Stimulated activated naive CD8-positive, alpha-beta T cell treated with anti-CD3 and anti-CD28 coated beads, Interleukin-15, amount 100 ng/mL, for 72 hours (primary cell): ENCODE measurements around the gene BPGM.

Experiments
- ATAC-seq: fragments of 150-1000 bp; cut with Tn5 transposase; 2 replicates; pipeline ENCODE4 v1.10.0; 2021; ENCODE audit warnings: mild to moderate bottlenecking, moderate library complexity
- DNase-seq, 2 donors: peaks; one replicate each; pipeline ENCODE4 v3.0.0; 2021 to 2022
- H3K27ac Mint-ChIP-seq, 2 donors: one replicate each; pipeline ENCODE4 v1.8.0; 2022; ENCODE audit warnings: mild to moderate bottlenecking in 2 of 2, mixed read lengths in 2 of 2, moderate library complexity in 2 of 2
- H3K27me3 Mint-ChIP-seq: one replicate; pipeline ENCODE4 v1.8.0; 2022; ENCODE audit warnings: mixed read lengths
- H3K4me1 Mint-ChIP-seq: one replicate; pipeline ENCODE4 v1.8.0; 2022; ENCODE audit warnings: mild to moderate bottlenecking, mixed read lengths
- H3K4me3 Mint-ChIP-seq, 2 donors: one replicate each; pipeline ENCODE4 v1.8.0; 2022; ENCODE audit warnings: mild to moderate bottlenecking in 2 of 2, mixed read lengths in 2 of 2, moderate library complexity in 1 of 2
- H3K9me3 Mint-ChIP-seq, 2 donors: one replicate each; pipeline ENCODE4 v1.8.0; 2022; ENCODE audit warnings: mixed read lengths in 2 of 2

The BPGM gene

DNA sequence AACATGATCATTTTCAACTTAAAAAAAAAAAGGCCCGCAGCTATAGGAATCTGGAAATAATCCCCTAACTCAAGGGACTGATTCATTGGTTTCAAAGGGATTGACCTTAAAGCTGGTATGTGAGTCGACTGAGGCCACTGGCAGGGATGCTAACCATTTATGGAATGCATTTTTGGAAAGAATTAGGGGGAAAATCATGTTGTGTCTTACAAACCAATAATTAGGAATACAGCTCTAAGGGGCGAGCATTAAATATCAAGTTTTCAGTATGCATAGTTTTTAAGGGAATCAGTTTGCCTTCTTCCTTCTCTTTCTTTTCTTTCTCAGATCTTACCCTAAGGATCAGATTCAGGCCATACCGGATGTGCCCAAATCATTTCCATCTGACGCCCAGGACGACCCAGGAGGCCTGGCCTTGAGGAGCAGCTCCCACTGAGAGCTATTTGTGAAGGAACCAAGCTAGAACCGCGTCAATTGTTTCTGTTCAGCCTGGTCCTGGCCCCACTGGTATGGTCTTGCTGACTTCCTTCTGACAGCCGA is 48.7 kb downstream of the BPGM start:
- Mint-ChIP-seq H3K27ac (no peak overlapping the region), H3K4me1 (peaks cover 31% of the 10 kb centered on the region), H3K9me3 (no peaks in the 10 kb centered on the region), H3K27me3 (no peaks in the 10 kb centered on the region), H3K4me3 (no peak overlapping the region)
- ATAC-seq (no peak), DNase-seq (no peak)

DNA sequence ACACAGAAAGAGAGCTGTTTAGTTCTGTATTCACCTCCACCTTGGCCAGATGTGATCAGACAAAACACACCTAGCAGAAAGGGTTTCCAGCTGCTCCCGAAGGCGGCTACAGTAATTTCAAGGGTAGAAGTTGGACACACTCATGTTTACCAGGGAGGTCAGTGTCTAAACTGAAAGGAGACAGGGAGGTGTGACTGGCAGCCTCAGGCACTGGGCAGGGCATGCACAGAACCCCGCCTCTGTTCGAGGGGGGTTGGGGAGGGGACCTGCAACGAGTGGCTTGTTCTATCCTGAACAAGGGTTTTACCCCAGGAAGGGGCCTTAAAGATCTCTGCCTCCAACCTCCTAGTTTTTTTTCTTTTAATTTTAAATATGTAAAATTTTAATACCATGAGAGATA is 49.6 kb downstream of the BPGM start:
- ATAC-seq (no peak), DNase-seq (no peak)
- H3K27ac Mint-ChIP-seq, result no peak overlapping the region
- H3K27me3 Mint-ChIP-seq, result no peaks in the 10 kb centered on the region
- no peak overlapping the region for H3K4me3 Mint-ChIP-seq
- no peaks in the 10 kb centered on the region for H3K9me3 Mint-ChIP-seq
- H3K4me1 Mint-ChIP-seq, result peaks cover 29% of the 10 kb centered on the region

DNA sequence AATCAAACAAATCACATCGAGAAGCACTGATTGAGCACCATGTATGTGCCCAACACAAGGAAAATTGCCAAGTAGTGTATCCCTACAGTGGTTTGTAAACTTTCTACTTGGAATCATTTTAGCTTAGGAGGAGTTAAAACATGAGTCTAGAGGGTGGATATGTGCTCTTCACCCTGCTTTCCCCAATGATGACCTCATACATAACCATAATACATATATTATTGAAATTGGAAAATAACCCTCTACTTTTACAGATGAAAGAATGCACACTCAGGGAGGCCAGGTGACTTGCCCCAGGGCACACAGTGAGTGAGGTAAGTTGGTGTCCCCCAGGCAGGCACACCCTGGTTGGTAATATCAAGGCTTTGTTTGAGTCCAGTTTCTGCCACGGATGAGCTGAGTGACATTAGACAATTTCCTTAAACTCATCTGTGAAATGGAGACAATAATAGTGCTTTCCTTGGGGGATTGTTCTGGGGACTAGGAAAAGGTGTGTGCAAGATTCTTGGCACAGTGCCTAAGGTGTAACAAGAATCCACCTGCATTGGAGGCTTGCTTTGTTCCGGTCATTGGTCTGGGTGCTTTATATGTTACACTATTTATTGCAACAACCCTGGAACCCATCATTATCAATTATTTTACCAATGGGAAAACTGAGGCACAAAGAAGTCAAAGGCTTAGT is 50.7 kb downstream of the BPGM start:
- Mint-ChIP-seq H3K27me3 (no peaks in the 10 kb centered on the region), H3K4me3 (no peak overlapping the region), H3K27ac (no peak overlapping the region), H3K4me1 (peaks cover 18% of the 10 kb centered on the region), H3K9me3 (no peaks in the 10 kb centered on the region)
- DNase-seq (no peak), ATAC-seq (no peak)

DNA sequence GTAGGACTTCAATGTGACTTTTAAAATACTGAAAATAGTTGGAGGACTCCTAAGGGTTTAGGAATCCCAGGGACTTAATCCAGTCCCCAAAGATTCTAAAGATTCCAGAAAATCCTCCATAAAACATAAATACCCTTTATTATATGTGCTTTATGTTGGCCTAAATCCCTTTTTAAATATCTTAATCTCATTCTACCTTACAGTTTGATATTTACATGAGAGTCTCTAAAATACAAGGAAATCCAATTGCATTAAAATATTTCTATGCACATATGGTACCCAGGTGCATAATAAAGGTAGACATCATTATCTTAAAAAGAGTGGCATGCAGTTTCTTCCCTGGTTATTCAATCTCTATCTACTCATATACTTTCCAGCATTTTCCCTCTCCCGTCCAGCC is 51.8 kb downstream of the BPGM start:
- ATAC-seq (no peak), DNase-seq (no peak)
- no peaks in the 10 kb centered on the region for H3K9me3 Mint-ChIP-seq
- H3K4me3 Mint-ChIP-seq, result no peak overlapping the region
- no peak overlapping the region for H3K27ac Mint-ChIP-seq
- H3K27me3 Mint-ChIP-seq, result no peaks in the 10 kb centered on the region
- peaks cover 7% of the 10 kb centered on the region for H3K4me1 Mint-ChIP-seq

DNA sequence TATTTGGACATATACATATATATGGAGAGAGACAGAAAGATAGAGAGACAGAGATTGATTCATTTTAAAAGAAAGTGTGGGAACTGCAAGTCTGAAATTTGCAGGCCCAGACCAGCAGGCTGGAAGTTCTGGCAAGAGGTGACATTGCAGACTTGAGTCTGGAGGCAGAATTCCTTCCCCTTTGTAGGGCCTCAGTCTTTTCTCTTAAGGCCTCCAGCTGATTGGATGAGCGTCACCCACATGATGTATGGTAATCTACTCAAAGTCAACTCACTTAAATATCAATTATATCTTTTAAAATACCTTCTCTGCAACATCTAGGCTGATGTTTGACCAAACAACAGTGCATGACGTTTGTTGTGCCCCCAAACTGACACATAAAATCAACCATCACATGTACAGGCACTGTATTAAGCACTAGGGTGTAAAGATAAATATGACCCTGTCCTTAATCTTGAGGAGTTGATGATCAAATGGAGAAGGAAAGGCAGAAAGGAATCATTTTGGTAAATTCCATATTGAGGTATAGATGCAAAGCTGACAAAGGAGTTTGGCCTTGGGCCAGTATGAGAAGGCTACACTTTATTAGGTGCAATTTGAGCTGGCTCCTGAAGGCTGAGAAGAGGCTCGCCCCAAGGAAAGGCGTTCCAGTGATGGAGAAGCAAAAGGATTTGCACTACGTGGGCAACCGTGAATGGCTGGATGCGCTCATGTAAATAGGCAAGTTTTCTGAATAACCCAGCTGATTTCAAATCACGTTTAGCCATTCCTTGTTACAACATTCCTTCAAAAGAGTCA is 52.6 kb downstream of the BPGM start:
- no peaks in the 10 kb centered on the region for H3K9me3 Mint-ChIP-seq
- ATAC-seq, result no peak
- H3K27ac Mint-ChIP-seq, result no peak overlapping the region
- no peaks in the 10 kb centered on the region for H3K4me1 Mint-ChIP-seq
- no peak for DNase-seq
- no peak overlapping the region for H3K4me3 Mint-ChIP-seq
- H3K27me3 Mint-ChIP-seq, result no peaks in the 10 kb centered on the region

DNA sequence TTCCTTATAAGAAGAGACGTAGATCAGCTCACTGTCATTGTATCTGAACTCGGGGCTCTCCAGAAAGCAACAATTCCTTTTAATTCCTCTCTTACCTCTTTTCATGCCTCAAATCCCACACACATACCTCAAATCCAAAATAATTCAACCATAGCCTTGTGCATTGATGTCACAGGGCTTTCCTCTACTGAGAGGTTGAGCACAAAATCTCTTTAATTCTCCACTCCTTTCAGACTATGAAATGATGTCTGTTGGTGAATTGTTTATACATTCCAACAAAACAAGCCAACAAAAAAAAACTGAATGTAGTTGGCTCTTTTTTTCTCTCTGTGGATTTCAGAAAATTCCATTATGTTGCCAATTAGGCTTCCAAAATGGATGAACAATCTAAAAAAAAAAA is 53.2 kb downstream of the BPGM start:
- H3K4me1 Mint-ChIP-seq, result no peaks in the 10 kb centered on the region
- no peak for DNase-seq
- H3K27ac Mint-ChIP-seq, result no peak overlapping the region
- H3K4me3 Mint-ChIP-seq, result no peak overlapping the region
- no peaks in the 10 kb centered on the region for H3K9me3 Mint-ChIP-seq
- H3K27me3 Mint-ChIP-seq, result no peaks in the 10 kb centered on the region
- ATAC-seq, result no peak

DNA sequence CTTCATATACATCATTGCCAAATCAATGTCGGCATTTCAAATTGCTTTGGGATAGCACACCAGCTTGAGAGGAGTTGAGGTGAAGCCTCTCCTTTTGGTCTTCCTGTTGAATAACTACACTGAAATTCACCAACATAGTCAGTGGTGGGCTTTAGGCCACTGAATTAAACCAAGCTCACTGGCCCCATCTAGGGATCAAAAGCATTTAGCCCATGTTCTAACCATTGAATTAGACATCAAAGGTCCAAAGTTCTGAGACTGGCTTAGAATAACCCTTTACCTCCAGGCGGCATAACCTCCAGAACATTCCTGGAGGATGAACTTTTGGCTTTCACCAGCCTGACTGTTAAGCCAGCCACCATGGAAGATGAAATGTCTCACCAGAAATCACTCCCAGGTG is 54.6 kb downstream of the BPGM start:
- H3K9me3 Mint-ChIP-seq, result no peaks in the 10 kb centered on the region
- H3K4me3 Mint-ChIP-seq, result no peak overlapping the region
- ATAC-seq (peak; percentile 74), DNase-seq (peak; percentile 14)
- no peak overlapping the region for H3K27ac Mint-ChIP-seq
- no peaks in the 10 kb centered on the region for H3K4me1 Mint-ChIP-seq
- H3K27me3 Mint-ChIP-seq, result no peaks in the 10 kb centered on the region

DNA sequence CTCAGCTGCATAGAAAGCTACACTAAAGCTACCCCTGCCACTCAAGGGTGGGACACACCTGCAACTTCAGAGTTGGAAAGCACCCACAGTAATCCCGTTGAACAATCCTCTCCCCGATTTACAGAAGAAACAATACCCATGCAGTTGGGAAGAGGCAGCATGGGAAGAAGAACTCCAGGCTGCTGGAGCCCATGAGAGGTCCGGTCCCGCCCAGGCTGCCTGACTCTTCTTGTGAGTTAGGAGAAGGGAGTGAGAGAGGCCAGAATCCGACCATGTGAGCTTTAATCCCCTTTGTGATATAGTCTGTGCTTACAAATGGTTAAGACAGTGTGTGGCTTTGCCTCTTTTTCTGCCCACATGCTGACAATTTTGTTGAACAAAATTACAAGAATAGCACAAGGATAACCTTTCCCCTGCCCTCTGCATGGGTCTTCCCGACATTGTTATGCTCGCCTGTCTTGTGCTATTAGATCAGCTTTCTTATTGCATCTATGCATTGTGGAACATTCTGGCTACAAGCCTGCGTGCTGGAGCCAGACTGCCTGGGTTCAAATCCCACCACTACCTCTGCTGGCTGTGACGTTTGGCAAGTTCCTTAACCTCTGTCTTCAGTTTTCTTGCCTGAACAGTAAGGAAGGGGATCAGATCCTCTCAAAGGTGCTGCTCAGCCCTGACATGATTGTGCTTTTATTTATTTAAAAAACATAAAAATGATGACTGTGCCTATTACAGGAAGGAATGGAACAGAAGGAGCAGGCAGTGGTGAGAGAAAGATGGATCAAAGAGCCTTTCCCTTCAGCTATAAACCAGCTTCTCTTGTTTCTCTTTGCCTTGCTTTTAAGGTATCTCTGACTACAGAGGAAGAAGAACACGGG is 56.0 kb downstream of the BPGM start:
- ATAC-seq, result no peak
- peak overlapping the region in 1 of 2 donors; percentile 27 for H3K27ac Mint-ChIP-seq
- H3K9me3 Mint-ChIP-seq, result no peaks in the 10 kb centered on the region
- H3K4me3 Mint-ChIP-seq, result no peak overlapping the region
- DNase-seq, result no peak
- no peaks in the 10 kb centered on the region for H3K27me3 Mint-ChIP-seq
- H3K4me1 Mint-ChIP-seq, result no peaks in the 10 kb centered on the region

DNA sequence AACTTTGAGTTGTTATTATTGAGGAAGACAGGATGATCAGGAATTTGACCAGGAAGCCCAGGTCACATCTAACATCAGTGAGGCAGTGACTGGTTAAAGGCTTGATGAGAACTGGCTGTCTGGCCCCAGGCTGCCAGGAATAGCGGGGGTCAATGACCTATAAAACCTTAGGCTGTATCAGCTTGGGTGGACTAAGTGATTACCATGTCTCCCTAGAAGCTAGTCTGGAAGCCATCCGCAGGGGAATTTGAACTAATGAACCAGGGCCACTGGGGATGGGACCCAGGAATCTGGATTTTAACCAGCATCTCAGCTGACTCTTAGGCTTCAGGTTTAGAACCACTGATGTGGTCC is 56.6 kb downstream of the BPGM start:
- no peak overlapping the region for H3K27ac Mint-ChIP-seq
- H3K4me1 Mint-ChIP-seq, result no peaks in the 10 kb centered on the region
- H3K27me3 Mint-ChIP-seq, result no peaks in the 10 kb centered on the region

DNA sequence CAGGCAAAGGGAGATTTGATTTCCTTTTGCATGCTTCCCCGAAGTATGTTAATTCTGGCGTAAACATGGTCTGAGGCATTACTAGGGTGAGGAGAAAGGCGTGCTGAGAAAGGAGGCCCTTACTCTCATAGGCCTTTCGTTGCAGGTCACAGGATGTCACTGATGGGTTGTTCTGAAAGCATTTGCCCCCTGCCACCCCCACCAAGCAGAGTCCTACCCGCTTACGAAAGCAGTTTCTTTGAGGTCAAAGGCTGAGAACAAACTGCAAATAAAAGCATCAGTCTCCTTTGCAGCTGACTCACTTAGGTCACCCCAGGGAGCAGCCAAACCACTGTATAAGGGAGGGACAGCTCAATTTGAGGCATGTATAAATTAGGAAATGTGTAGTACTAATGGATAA is 57.1 kb downstream of the BPGM start:
- Mint-ChIP-seq H3K27ac (no peak overlapping the region), H3K9me3 (no peaks in the 10 kb centered on the region), H3K4me3 (no peak overlapping the region), H3K4me1 (no peaks in the 10 kb centered on the region), H3K27me3 (no peaks in the 10 kb centered on the region)
- ATAC-seq (no peak), DNase-seq (no peak)

More for the DNA sequence above, 56.6 kb downstream of the BPGM start:
- ATAC-seq (no peak), DNase-seq (no peak)
- Mint-ChIP-seq H3K4me3 (no peak overlapping the region), H3K9me3 (no peaks in the 10 kb centered on the region)

DNA sequence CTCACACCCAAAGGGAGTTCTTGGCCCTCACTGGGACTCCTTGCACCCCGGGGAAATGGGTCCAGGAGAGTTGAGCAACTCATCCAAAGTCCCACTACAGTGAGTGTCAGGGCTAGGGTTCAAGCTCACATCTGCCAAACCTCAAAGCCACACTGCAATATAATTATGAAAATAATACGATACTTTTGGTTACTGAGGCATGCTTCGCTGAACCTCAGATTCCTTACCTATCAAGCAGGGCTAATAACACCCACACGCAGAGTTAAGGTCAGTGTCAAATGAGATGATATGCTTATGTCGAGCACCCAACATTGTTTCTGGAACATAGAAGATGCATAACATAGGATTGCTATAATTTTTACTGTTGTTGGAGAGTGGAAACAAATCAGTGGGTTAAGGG is 58.2 kb downstream of the BPGM start:
- ATAC-seq, result no peak
- DNase-seq, result no peak
- H3K27ac Mint-ChIP-seq, result no peak overlapping the region
- H3K4me3 Mint-ChIP-seq, result no peak overlapping the region
- H3K27me3 Mint-ChIP-seq, result no peaks in the 10 kb centered on the region
- no peaks in the 10 kb centered on the region for H3K4me1 Mint-ChIP-seq
- H3K9me3 Mint-ChIP-seq, result no peaks in the 10 kb centered on the region

DNA sequence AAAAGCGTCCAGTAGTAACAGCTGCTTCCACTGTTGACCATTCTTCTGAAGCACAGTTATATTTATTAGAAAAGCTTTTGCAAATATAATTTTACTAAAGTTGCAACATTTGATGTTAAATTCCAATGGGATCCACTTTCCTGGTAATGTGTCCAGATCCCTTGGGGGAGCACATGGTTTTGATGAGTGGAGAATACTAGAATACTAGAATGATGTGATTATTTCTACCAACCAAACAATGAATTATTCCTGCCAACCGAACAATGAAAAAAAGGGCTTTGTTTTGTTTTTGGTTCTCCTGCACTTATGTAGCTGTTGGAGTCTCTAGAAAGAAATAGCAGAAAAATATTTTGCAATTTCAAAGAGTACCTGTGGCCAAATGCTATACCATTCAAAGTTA is 59.1 kb downstream of the BPGM start:
- Mint-ChIP-seq H3K27ac (no peak overlapping the region), H3K4me1 (peaks cover 6% of the 10 kb centered on the region), H3K9me3 (no peaks in the 10 kb centered on the region), H3K27me3 (no peaks in the 10 kb centered on the region), H3K4me3 (no peak overlapping the region)
- DNase-seq, result no peak
- no peak for ATAC-seq

DNA sequence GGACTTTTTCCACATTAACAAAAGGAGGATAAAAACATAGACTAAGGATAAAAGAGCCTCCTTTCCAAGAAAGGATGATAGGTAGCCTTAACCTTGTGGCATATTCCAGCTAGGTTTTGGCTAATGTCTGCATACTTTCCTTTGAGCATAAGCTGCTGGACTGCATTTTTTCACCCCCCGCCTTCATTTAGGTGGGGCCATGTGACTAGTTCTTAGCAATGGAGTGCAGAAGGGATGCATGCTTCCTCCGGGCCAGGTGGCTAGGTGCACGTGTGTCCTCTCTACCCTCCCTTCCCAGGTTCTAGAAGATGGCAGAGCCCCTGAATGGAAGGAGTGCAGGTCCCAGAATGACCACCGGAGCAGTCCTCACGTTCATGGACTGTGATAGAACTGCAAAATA is 59.8 kb downstream of the BPGM start:
- H3K4me1 Mint-ChIP-seq, result peaks cover 13% of the 10 kb centered on the region
- ATAC-seq (no peak), DNase-seq (no peak)
- H3K27ac Mint-ChIP-seq, result no peak overlapping the region
- no peaks in the 10 kb centered on the region for H3K27me3 Mint-ChIP-seq
- no peak overlapping the region for H3K4me3 Mint-ChIP-seq
- H3K9me3 Mint-ChIP-seq, result no peaks in the 10 kb centered on the region

DNA sequence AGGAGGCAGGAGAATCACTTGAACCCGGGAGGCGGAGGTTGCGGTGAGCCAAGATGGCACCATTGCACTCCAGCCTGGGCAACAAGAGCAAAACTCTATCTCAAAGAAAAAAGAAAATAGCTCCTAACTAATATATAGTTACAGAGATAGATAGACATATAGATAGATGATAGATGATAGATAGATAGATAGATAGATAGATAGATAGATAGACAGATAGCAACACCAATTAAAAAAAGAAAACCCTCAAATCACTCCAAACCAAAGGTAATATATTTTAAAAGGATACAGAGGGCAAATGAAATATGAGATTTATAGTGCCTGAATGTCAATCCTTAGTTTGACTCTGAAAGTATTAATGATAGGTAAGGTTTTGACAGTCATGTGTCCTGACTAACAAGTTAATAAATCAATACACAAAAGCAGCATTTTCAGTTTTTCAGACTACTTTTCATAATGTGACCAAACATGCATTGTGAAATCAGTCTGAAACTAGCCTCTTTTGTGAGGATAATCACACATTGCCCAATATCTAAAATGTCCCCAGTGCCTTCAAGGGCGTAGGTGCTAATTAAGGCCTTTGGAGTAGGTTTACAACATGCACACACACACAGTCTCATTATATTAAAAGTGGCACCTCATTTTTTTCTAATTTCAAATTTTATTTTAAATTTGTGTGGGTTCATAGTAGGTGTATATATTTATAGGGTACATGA is 61.2 kb downstream of the BPGM start:
- Mint-ChIP-seq H3K9me3 (no peaks in the 10 kb centered on the region), H3K4me1 (peaks cover 24% of the 10 kb centered on the region), H3K27ac (no peak overlapping the region), H3K4me3 (no peak overlapping the region), H3K27me3 (no peaks in the 10 kb centered on the region)
- DNase-seq (no peak), ATAC-seq (no peak)

DNA sequence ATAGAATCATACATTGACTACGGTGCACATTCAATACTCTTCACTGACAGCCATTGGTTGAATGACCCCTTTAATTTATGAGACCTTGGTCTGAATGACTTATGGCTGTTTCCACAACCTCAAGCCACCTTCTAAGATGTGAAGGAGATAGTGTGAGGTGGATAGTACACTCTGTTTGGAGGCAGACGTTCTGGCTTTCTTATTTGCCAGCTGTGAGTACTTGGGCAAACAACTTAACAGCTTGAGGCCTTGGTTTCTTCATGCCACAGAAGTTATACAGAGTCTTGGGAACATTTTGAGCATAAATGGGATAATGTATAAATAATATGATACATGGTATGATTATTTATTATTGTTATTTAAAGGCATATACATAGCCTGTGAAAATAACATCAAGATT is 62.0 kb downstream of the BPGM start:
- Mint-ChIP-seq H3K27ac (no peak overlapping the region), H3K9me3 (no peaks in the 10 kb centered on the region), H3K4me3 (no peak overlapping the region), H3K4me1 (peaks cover 30% of the 10 kb centered on the region), H3K27me3 (no peaks in the 10 kb centered on the region)
- ATAC-seq (no peak), DNase-seq (no peak)
